Esophagus muscularis mucosa (tissue), 4 donors: Measurements from ENCODE around the gene REV1.

Experiments used
- CTCF ChIP-seq, 3 experiments: fragments of 200-600 bp in 2 of 3; fragments of 450-650 bp in 1 of 3; sonication (generic) in 2 of 3; IDR thresholded peaks; one replicate each; pipeline ENCODE4 v1.5.1; 2017 to 2019; ENCODE audit warnings: antibody characterized with exemption in 3 of 3, mild to moderate bottlenecking in 2 of 3, moderate library complexity in 1 of 3
- EP300 ChIP-seq: sonication (generic); formaldehyde crosslinking; IDR thresholded peaks from one replicate; pipeline ENCODE4 v1.6.1; 2017; ENCODE audit warnings: antibody characterized with exemption
- POLR2A ChIP-seq: fragments of 450-650 bp; IDR thresholded peaks from one replicate; pipeline ENCODE4 v1.6.1; 2017; ENCODE audit warnings: antibody characterized with exemption, moderate library complexity, mild to moderate bottlenecking, low read depth
- POLR2AphosphoS5 ChIP-seq, 2 donors: sonication (generic); formaldehyde crosslinking; IDR thresholded peaks; one replicate each; pipeline ENCODE4 v1.6.1; 2017; ENCODE audit warnings: antibody characterized with exemption in 2 of 2

- TF ChIP-seq EP300: no peak
- TF ChIP-seq CTCF (IDR thresholded peaks at IDR 0.05): no peak
- TF ChIP-seq POLR2A: no peak
- TF ChIP-seq POLR2AphosphoS5 (IDR thresholded peaks at IDR 0.05): no peak
Measured at GRCh38 chr2:99389946-99390345, 99.9 kb downstream of the REV1 start.
